Astrocyte of the cerebellum (primary cell): ENCODE data around the gene SIDT1.

Source experiments
- DNase-seq: peaks from one replicate; pipeline ENCODE4 v3.0.0-alpha.2; 2011; ENCODE audit warnings: low read depth
- H3K4me3 ChIP-seq: 2 replicates; pipeline ENCODE4 v1.5.1; 2011; ENCODE audit warnings: mild to moderate bottlenecking, low read depth, low read length, moderate library complexity
- CTCF ChIP-seq: IDR thresholded peaks from 2 replicates; pipeline ENCODE4 v1.5.1; 2012; ENCODE audit warnings: low read length, low read depth, moderate library complexity, mild to moderate bottlenecking; ENCODE audit errors: missing control alignments
- in situ Hi-C: cut with HindIII; loops from 2 replicates; pipeline ENCODE4 v1.10.0; 2017; ENCODE audit warnings: low sequenced_read_pairs

SIDT1 gene

DNA sequence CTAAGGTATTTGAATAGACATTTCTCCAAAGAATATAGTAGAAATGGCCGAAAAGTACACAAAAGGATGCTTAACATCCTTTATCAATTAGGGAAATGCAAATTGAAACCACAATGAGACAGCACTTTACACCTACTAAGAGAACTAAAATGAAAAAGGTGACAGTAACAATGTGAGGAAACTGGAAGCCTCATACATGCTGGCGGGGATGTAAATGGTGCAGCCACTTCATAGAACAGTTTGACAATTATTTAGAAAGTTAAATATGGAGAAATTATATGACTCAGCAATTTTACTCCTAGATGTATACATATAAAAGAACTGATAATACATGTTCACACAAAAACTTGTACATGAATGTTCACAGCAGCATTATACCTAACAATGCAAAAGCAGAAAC, 30.8 kb upstream of the SIDT1 start:
- DNase-seq: no peak
- in situ Hi-C loops: no loop called here
- no peak overlapping the region for H3K4me3 ChIP-seq
- no peak for TF ChIP-seq CTCF

DNA sequence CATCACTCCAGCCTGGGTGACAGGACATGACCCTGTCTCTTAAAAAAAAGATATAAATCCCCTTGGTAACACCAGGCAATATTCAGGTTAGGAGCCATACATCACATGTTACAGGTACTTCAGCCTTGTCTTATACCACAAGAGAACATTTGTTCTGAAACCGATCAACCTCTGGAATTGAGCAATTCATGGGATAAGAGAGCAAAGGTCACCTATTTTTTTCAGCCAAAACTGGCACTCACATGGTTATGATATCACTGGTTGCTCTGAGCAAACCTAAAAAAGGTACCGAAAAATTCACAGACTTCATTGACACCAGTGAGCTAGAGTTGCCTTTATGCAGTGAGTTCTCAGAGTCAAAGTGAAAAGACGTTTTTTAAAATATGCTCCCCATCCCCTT, 26.5 kb upstream of the SIDT1 start:
- DNase-seq: no peak
- no peak for TF ChIP-seq CTCF
- H3K4me3 ChIP-seq: no peak overlapping the region
- in situ Hi-C loops: no loop called here

DNA sequence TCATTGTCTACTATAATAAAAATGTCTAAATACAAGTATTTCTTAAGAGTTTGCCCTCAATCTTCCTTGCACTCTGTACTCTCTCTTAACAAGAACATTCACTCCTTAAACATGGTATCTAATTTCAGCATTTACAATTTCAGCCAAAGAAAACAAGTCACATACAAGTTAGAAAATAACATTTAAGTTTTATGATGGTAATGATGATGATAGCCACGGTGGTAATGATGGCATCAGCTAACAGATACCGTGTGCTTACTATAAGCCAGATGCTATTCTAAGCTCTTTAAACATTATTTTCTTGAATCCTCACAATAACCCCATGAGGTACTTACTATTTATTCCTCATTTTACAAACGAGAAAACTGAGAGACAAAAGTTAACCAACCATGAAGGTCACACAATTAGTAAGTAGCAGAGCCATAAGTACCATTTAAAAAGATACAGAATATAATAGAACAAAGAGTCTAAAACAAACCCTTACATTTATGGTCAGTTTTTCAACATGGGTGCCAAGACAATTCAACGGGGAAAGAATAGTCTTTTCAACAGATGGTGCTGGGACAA, 24.8 kb upstream of the SIDT1 start:
- in situ Hi-C loops: no loop called here
- no peak overlapping the region for H3K4me3 ChIP-seq
- TF ChIP-seq CTCF: no peak
- DNase-seq: no peak

GRCh38 chr3:113508966-113509365, 23.4 kb upstream of the SIDT1 start:
- no peak overlapping the region for H3K4me3 ChIP-seq
- in situ Hi-C loops: no loop called here
- no peak for TF ChIP-seq CTCF
- no peak for DNase-seq

GRCh38 chr3:113514265-113514769, 18.0 kb upstream of the SIDT1 start:
- peak overlapping the region; percentile 89 for H3K4me3 ChIP-seq
- no peak for TF ChIP-seq CTCF
- in situ Hi-C loops: no loop called here
- no peak for DNase-seq

GRCh38 chr3:113516115-113516505, 16.2 kb upstream of the SIDT1 start:
- DNase-seq: no peak
- in situ Hi-C loops: no loop called here
- no peak overlapping the region for H3K4me3 ChIP-seq
- no peak for TF ChIP-seq CTCF
